ENCODE measurements around the gene POLR2B. TPM values are rescaled to one million over a fixed set of nuclear protein-coding genes. Genes with fewer than 3 reads are reported as not detected.

Gene POLR2B
- total RNA-seq, 2 experiments from 2014 or later = 106 to 144 TPM

- Histone ChIP-seq H3K79me2 (ENCODE audit: insufficient read depth, low read depth, low read length) (no peaks in the 10 kb centered on the region), H3K9me3 (ENCODE audit: low read length) (no peaks in the 10 kb centered on the region), H3K27ac (ENCODE audit: low read depth, low read length, poor library complexity, severe bottlenecking) (no peak overlapping the region), H3K4me3 (ENCODE audit: low read depth, low read length, poor library complexity, severe bottlenecking) (no peak overlapping the region), H3K4me2 (ENCODE audit: low read length) (no peak overlapping the region), H3K4me1 (ENCODE audit: insufficient read depth, low read length, poor library complexity, severe bottlenecking) (no peaks in the 10 kb centered on the region), H3K9me2 (ENCODE audit: insufficient read depth, low read length) (no peaks in the 10 kb centered on the region), H4K20me1 (ENCODE audit: insufficient read depth, low read length) (no peaks in the 10 kb centered on the region), H2AFZ (ENCODE audit: low read length) (no peak overlapping the region), H3K36me3 (ENCODE audit: insufficient read depth, low read length) (peaks cover 59% of the 10 kb centered on the region)
- BruUV-seq (replicated peaks) = no TSS peak
- ChIA-PET CTCF (ENCODE audit: unreplicated experiment) (no interaction called here), POLR2A (interaction anchor here (0.6 kb wide), 1 partner anchor 170 kb away, joined by 3 read pairs; no protein-coding TSS in a partner anchor)
- intact Hi-C loops (cut with micrococcal nuclease; ENCODE audit: unreplicated experiment) = no loop called here
- no peak for DNase-seq (ENCODE audit: low spot score)
- no peak for TF ChIP-seq CTCF (conservative IDR thresholded peaks at IDR 0.05; ENCODE audit: low read length)
- TF ChIP-seq EZH2phosphoT487 (IDR thresholded peaks at IDR 0.05; ENCODE audit: borderline replicate concordance, low read depth, low read length) = no peak
Measured at GRCh38 chr4:56961107-56961500, 17.6 kb upstream of the POLR2B start.

GRCh38 chr4:56971383-56971782 lies 7.3 kb upstream of the POLR2B start:
- Histone ChIP-seq H2AFZ (ENCODE audit: low read length) (no peak overlapping the region), H3K4me1 (ENCODE audit: insufficient read depth, low read length, poor library complexity, severe bottlenecking) (peaks cover 9% of the 10 kb centered on the region), H3K36me3 (ENCODE audit: insufficient read depth, low read length) (peaks cover 97% of the 10 kb centered on the region), H4K20me1 (ENCODE audit: insufficient read depth, low read length) (peaks cover 7% of the 10 kb centered on the region; the same call in 1 of the 2 replicates), H3K79me2 (ENCODE audit: insufficient read depth, low read depth, low read length) (peaks cover 41% of the 10 kb centered on the region), H3K4me2 (ENCODE audit: low read length) (no peak overlapping the region), H3K4me3 (ENCODE audit: low read depth, low read length, poor library complexity, severe bottlenecking) (no peak overlapping the region), H3K9me3 (ENCODE audit: low read length) (peaks cover 19% of the 10 kb centered on the region), H3K9me2 (ENCODE audit: insufficient read depth, low read length) (no peaks in the 10 kb centered on the region), H3K27ac (ENCODE audit: low read depth, low read length, poor library complexity, severe bottlenecking) (no peak overlapping the region)
- TF ChIP-seq CTCF (conservative IDR thresholded peaks at IDR 0.05; ENCODE audit: low read length) = no peak
- no peak for TF ChIP-seq EZH2phosphoT487 (IDR thresholded peaks at IDR 0.05; ENCODE audit: borderline replicate concordance, low read depth, low read length)
- ChIA-PET CTCF (ENCODE audit: unreplicated experiment) (no interaction called here), POLR2A (interaction anchor here (0.6 to 0.7 kb wide), 4 partner anchors 9 to 79 kb away, joined by 3 to 5 read pairs (median 3); no protein-coding TSS in a partner anchor)
- no peak for DNase-seq (ENCODE audit: low spot score)
- no TSS peak for BruUV-seq (replicated peaks)
- intact Hi-C loops (cut with micrococcal nuclease; ENCODE audit: unreplicated experiment) = loop anchor here (10.0 kb wide), 2 partner anchors 587 to 927 kb away; partner anchors contain the start of gene AASDH

GRCh38 chr4:56972389-56972788 lies 6.3 kb upstream of the POLR2B start:
- Histone ChIP-seq H4K20me1 (ENCODE audit: insufficient read depth, low read length) (peaks cover 11% of the 10 kb centered on the region; the same call in 1 of the 2 replicates), H2AFZ (ENCODE audit: low read length) (no peak overlapping the region), H3K9me3 (ENCODE audit: low read length) (peaks cover 19% of the 10 kb centered on the region), H3K79me2 (ENCODE audit: insufficient read depth, low read depth, low read length) (peaks cover 51% of the 10 kb centered on the region), H3K9me2 (ENCODE audit: insufficient read depth, low read length) (no peaks in the 10 kb centered on the region), H3K36me3 (ENCODE audit: insufficient read depth, low read length) (peaks cover 90% of the 10 kb centered on the region), H3K4me3 (ENCODE audit: low read depth, low read length, poor library complexity, severe bottlenecking) (no peak overlapping the region), H3K4me2 (ENCODE audit: low read length) (no peak overlapping the region), H3K27ac (ENCODE audit: low read depth, low read length, poor library complexity, severe bottlenecking) (no peak overlapping the region), H3K4me1 (ENCODE audit: insufficient read depth, low read length, poor library complexity, severe bottlenecking) (peaks cover 9% of the 10 kb centered on the region)
- no peak for DNase-seq (ENCODE audit: low spot score)
- no TSS peak for BruUV-seq (replicated peaks)
- intact Hi-C loops (cut with micrococcal nuclease; ENCODE audit: unreplicated experiment) = loop anchor here (10.0 kb wide), 2 partner anchors 588 to 928 kb away; partner anchors contain the start of gene AASDH
- ChIA-PET CTCF (ENCODE audit: unreplicated experiment) (no interaction called here), POLR2A (interaction anchor here (8.5 kb wide), 1 partner anchor 8 kb away, joined by 53 read pairs; no protein-coding TSS in a partner anchor)
- TF ChIP-seq CTCF (conservative IDR thresholded peaks at IDR 0.05; ENCODE audit: low read length) (no peak), EZH2phosphoT487 (IDR thresholded peaks at IDR 0.05; ENCODE audit: borderline replicate concordance, low read depth, low read length) (no peak)

Data from OCI-LY7 (cell line).